Measurements from ENCODE around the gene BACH2. TPM values are rescaled to one million over a fixed set of nuclear protein-coding genes. Genes with fewer than 3 reads are reported as not detected.

BACH2 gene
- total RNA-seq, 4 donors from 2014 or later: 3.6 to 13.4 (median 7.5) TPM

DNA sequence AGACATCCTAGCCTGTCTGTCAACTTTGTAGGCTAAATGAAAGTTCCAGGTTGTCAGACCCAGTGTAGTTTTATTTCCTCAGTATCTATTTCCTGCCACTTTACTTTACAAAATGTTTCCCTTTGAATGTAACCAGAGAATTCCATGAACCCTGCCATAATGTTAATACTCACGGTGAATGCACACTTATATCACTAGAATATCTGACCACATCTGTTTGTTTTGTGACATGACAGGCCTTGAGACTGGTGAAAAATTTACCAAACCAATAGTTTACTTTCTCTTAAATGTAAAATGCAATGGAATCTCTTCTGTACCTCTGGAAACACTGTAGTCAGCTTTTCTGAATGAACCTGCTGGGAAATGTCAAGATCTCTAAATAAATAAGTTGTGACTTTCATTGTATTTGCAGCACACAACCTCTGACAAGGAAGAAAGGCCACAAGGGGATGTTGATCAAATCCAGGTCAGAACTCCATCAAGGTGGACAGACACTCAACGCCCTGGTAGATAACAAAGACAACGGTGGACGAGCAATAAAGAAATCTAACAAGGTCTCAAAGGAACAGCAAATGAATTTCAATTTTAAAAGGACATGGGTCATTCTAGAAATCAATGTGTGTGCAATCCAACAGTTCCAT, 59.2 kb downstream of the BACH2 start:
- Histone ChIP-seq H3K4me1 (peaks cover 28 to 45% of the 10 kb centered on the region in 2 donors), H3K4me3 (no peak overlapping the region), H3K9me3 (no peaks in the 10 kb centered on the region), H3K36me3 (no peaks in the 10 kb centered on the region), H3K27ac (no peak overlapping the region), H3K27me3 (no peaks in the 10 kb centered on the region)
- ATAC-seq: no peak
- no peak for TF ChIP-seq POLR2A (IDR thresholded peaks at IDR 0.05)
- TF ChIP-seq, protein P1, sequence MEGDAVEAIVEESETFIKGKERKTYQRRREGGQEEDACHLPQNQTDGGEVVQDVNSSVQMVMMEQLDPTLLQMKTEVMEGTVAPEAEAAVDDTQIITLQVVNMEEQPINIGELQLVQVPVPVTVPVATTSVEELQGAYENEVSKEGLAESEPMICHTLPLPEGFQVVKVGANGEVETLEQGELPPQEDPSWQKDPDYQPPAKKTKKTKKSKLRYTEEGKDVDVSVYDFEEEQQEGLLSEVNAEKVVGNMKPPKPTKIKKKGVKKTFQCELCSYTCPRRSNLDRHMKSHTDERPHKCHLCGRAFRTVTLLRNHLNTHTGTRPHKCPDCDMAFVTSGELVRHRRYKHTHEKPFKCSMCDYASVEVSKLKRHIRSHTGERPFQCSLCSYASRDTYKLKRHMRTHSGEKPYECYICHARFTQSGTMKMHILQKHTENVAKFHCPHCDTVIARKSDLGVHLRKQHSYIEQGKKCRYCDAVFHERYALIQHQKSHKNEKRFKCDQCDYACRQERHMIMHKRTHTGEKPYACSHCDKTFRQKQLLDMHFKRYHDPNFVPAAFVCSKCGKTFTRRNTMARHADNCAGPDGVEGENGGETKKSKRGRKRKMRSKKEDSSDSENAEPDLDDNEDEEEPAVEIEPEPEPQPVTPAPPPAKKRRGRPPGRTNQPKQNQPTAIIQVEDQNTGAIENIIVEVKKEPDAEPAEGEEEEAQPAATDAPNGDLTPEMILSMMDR (IDR thresholded peaks at IDR 0.05 in 4 of 5, conservative IDR thresholded peaks at IDR 0.05 in 1 of 5): no peak
- in situ Hi-C loops (cut with MboI; ENCODE audit: low sequenced_read_pairs in 4 of 4): no loop called here
- no peak for DNase-seq
- intact Hi-C loops (cut with DNase I; ENCODE audit: low total_unique reads): no loop called here

DNA sequence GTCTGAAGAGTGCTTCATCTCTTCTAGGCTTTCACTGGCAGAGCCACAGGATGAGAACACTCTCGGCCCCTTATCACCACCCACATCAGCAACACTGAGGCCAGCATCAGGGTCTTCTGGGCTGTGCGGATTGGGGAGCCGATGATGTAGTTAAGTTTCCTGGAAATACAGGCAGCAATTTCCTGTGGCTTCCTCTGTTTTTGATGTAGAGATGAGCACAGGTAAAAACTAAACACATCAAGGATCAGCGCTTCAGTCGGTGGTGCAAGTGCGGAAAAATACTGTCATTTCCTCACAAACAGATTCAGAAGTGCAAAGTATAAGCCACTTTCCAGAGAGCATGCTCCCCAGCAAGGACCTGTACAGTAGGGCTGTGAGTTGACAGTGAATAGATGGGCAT, 62.6 kb downstream of the BACH2 start:
- no peaks in the 10 kb centered on the region for H3K36me3 ChIP-seq
- no peak overlapping the region for H3K4me3 ChIP-seq
- TF ChIP-seq, protein P1 (IDR thresholded peaks at IDR 0.05 in 4 of 5, conservative IDR thresholded peaks at IDR 0.05 in 1 of 5): no peak
- TF ChIP-seq POLR2A (IDR thresholded peaks at IDR 0.05): no peak
- H3K27ac ChIP-seq: no peak overlapping the region
- DNase-seq (no peak), ATAC-seq (peak in 1 of 2 donors; percentile 8)
- no peaks in the 10 kb centered on the region for H3K9me3 ChIP-seq
- intact Hi-C loops (cut with DNase I; ENCODE audit: low total_unique reads) (no loop called here), in situ Hi-C loops (cut with MboI; ENCODE audit: low sequenced_read_pairs in 4 of 4) (no loop called here)
- H3K27me3 ChIP-seq: no peaks in the 10 kb centered on the region
- peaks cover 37 to 54% of the 10 kb centered on the region in 2 donors for H3K4me1 ChIP-seq

DNA sequence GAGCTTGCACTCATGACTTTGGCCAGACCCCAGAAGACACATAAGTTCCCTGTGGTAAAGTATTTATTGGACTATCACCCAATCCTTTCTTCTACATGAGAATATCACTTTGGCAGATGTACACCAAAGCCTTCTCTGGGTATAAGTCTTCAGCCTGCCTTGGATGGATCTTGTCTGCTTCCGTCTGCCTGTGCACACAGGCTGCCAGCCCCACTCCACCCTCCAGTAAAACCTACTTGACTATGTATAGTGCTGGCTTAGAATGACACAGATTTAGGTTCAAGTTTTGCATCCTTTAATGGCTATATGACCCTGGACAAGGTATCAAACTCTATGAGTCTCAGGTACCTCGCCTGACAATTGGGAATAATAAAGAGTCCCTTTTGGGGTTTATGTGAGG, 63.4 kb downstream of the BACH2 start:
- Histone ChIP-seq H3K4me3 (no peak overlapping the region), H3K9me3 (no peaks in the 10 kb centered on the region), H3K27ac (no peak overlapping the region), H3K36me3 (no peaks in the 10 kb centered on the region), H3K4me1 (peaks cover 34 to 50% of the 10 kb centered on the region in 2 donors), H3K27me3 (no peaks in the 10 kb centered on the region)
- intact Hi-C loops (cut with DNase I; ENCODE audit: low total_unique reads) (no loop called here), in situ Hi-C loops (cut with MboI; ENCODE audit: low sequenced_read_pairs in 4 of 4) (no loop called here)
- no peak for TF ChIP-seq POLR2A (IDR thresholded peaks at IDR 0.05)
- TF ChIP-seq, protein P1 (IDR thresholded peaks at IDR 0.05 in 4 of 5, conservative IDR thresholded peaks at IDR 0.05 in 1 of 5): no peak
- ATAC-seq: no peak
- no peak for DNase-seq

DNA sequence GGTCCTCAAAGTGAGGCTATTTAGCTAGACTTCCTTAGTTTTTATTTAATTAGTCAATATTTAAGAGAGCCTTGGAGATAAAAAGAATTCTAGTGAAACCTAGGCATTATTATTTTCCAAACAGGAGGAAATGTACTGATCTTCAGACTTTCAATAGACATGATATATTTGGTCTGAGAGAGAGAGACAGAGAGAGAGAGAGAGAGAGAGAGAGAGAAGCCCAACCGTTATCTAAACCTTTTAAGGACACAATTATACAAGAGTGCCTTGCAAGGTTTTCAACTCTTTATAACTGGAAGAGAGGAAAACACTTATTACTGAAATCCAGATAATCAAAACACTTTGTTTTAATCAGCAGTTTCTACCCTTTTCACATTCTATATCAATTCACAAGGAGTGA, 64.8 kb downstream of the BACH2 start:
- H3K4me1 ChIP-seq: peaks cover 44 to 54% of the 10 kb centered on the region in 2 donors
- DNase-seq (no peak), ATAC-seq (no peak)
- no peak overlapping the region for H3K4me3 ChIP-seq
- intact Hi-C loops (cut with DNase I; ENCODE audit: low total_unique reads): no loop called here
- no peaks in the 10 kb centered on the region for H3K27me3 ChIP-seq
- H3K27ac ChIP-seq: no peak overlapping the region
- no peaks in the 10 kb centered on the region for H3K9me3 ChIP-seq
- TF ChIP-seq, protein P1 (IDR thresholded peaks at IDR 0.05 in 4 of 5, conservative IDR thresholded peaks at IDR 0.05 in 1 of 5): no peak
- TF ChIP-seq POLR2A (IDR thresholded peaks at IDR 0.05): no peak
- no peaks in the 10 kb centered on the region for H3K36me3 ChIP-seq
- in situ Hi-C loops (cut with MboI; ENCODE audit: low sequenced_read_pairs in 4 of 4): no loop called here

DNA sequence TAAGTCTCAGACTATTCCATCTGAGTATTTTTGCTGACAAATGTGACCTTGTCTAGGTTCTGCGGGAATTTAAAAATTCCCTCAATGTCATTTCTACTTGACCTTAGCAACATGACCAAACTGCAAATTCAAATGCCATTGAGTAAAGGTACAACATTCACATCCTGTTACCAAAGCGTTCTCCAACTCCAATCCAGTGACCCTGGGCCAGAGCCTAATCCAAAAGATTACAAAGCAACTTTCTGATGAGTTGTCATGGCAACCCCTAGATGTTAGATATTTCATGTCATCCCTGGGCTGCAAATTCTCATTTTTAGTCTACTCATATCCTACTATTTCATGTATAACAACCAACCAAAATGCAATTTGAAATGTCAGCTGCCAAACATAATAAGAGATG, 65.3 kb downstream of the BACH2 start:
- no peaks in the 10 kb centered on the region for H3K36me3 ChIP-seq
- H3K4me1 ChIP-seq: peaks cover 44 to 55% of the 10 kb centered on the region in 2 donors
- DNase-seq (no peak), ATAC-seq (no peak)
- no peaks in the 10 kb centered on the region for H3K9me3 ChIP-seq
- TF ChIP-seq, protein P1 (IDR thresholded peaks at IDR 0.05 in 4 of 5, conservative IDR thresholded peaks at IDR 0.05 in 1 of 5): no peak
- no peak for TF ChIP-seq POLR2A (IDR thresholded peaks at IDR 0.05)
- H3K27me3 ChIP-seq: no peaks in the 10 kb centered on the region
- in situ Hi-C loops (cut with MboI; ENCODE audit: low sequenced_read_pairs in 4 of 4): no loop called here
- H3K27ac ChIP-seq: no peak overlapping the region
- no peak overlapping the region for H3K4me3 ChIP-seq
- intact Hi-C loops (cut with DNase I; ENCODE audit: low total_unique reads): no loop called here
